NOMO-1 (cell line): ENCODE measurements around the gene FRMD4A.
A peak's percentile ranks its signal among the peaks of the same experiment; 100 is the strongest.

ENCODE experiments used
- DNase-seq, 2 experiments: peaks; one replicate each; lab custom pipeline; 2025; ENCODE audit not compliant: unreplicated experiment in 2 of 2; lab: John Stamatoyannopoulos, UW

FRMD4A gene

GRCh38 chr10:14195433-14195832, 135.3 kb downstream of the FRMD4A start:
- DNase-seq = no peak

DNA sequence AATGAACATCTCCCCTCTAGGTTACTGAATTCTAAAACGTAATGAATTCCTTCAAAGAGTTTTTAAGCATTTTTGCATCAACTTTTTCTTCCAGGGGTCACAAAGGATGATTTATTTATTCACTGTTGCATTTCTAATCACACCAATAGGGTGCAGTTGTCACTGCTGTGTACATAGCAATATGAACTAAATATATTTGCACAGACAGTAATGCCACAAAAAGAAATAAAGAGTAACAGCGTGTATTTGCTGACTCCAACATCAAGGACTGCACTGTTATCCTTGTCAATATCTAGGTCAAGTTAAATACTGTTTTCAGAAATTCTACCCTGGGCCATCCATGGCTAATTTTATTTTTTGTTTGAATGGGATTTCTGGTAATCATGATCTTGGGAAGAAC, 138.0 kb downstream of the FRMD4A start:
- no peak for DNase-seq

GRCh38 chr10:14191871-14192270, 138.9 kb downstream of the FRMD4A start:
- DNase-seq = peak in 1 of 2 experiments; percentile 1

DNA sequence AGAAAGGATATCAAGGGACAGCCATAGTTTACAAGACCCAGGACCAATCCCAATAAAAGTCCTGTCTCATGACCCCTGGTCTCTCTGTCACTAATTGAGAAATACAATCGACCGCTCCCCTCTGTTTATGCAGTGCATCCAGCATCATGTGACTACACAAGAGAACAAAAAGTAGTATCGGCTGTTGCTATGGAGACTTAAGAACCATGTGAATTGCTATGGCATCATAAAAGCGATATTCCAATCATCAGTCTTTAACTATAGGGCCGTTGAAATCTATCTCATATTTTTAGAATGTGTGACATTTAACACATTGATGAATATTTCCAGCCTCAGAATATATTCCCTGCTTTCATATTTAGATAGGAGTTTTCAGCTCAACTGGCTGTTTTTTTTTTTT, 139.3 kb downstream of the FRMD4A start:
- DNase-seq = no peak

DNA sequence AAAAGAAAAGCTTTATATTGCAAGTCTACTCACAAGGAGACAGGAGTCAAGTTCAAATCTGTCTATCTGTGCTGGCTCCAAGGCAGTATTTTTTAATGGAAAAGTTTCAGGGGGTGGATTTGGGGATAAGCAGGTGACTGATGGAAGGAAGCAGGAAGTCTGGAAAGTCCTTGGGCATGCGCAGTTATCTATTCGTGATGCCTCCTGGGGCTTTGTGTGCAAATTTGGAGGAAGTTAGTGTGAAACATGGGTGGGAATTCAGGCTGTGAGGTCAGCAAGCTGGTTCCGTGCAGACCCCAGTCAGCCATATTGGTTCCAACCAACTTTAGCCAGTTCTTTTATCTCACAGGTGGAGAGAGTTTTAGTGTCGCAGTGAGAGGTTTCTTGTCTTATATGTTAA, 140.0 kb downstream of the FRMD4A start:
- DNase-seq = no peak

DNA sequence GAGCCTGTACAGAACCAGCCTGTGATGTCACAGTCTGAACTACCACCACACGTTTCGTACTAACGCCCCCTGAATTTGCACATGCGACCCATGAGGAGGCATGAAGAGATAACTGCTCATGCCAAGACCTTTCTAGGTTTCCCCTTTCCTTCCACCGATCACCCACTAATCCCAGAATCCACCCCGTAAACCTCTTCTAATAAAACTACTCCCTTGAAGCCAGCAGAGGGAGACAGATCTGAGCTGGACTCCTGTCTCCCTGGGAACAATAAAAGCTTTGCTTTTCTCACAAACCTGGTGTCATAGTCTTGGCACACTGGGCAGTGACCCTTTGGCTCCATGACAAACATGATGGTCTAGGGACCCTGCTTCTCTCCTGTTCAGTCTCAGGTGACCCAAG, 144.5 kb downstream of the FRMD4A start:
- peak in 1 of 2 experiments; percentile 14 for DNase-seq

GRCh38 chr10:14185316-14186045, 145.2 kb downstream of the FRMD4A start:
- peak; percentile 74 to 95 for DNase-seq

DNA sequence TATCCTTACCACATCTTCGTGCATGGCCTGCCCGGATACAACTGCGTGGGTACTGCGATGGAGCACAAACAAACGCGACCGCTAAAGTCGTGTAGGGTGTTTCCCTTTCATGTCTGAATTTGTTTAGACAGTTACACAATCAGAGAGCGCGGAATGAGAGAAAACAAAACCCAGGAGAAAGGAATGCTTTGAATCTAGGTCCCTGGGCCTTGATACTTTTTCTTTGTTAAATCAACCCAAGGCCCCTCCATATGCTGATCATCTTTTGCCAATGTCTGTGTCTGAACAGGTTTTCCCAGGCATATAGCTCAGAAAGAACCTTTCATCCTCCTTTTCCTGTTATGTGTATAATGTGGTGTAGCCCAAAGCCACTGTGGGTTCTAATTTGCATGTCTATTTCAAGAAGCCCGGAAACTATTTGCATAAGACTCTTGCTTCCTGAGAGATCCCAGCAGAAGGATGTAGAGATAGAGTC, 145.8 kb downstream of the FRMD4A start:
- peak; percentile 51 to 85 for DNase-seq

DNA sequence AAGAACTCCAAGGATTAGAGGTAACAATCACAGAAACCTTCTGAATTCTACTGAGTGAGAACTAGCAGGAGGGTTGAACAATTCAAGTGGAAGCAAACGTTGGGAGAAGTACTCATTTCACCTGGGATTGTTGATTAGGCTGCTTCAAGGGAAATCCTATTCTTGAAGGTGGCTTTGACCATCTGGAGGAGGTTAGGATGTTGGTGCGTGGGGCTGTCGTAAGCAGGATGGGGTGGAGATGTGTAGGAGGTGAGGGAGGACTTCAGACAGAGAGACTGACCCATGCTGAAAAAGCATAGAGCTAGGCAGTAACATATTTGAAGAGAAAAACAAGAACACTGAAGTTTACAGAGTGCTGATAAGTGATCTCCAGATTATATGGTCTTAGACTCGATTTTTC, 147.9 kb downstream of the FRMD4A start:
- no peak for DNase-seq

DNA sequence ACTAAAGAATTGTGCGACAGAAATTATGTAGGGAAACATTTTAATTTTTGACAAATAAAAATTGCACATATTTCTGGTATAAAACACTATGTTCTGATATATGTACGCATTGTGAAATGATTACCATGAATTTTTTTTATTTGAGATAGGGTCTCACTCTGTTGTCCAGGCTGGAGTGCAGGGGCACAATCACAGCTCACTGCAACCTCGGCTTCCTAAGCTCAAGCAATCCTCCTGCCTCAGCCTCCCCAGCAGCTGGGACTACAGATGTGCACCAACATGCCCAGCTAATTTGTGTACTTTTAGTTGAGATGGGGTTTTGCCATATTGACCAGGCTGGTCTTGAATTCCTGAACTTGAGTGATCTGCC, 149.2 kb downstream of the FRMD4A start:
- DNase-seq = no peak

GRCh38 chr10:14180911-14181566, 149.7 kb downstream of the FRMD4A start:
- no peak for DNase-seq

GRCh38 chr10:14179251-14179650, 151.5 kb downstream of the FRMD4A start:
- DNase-seq = peak; percentile 36 to 56

DNA sequence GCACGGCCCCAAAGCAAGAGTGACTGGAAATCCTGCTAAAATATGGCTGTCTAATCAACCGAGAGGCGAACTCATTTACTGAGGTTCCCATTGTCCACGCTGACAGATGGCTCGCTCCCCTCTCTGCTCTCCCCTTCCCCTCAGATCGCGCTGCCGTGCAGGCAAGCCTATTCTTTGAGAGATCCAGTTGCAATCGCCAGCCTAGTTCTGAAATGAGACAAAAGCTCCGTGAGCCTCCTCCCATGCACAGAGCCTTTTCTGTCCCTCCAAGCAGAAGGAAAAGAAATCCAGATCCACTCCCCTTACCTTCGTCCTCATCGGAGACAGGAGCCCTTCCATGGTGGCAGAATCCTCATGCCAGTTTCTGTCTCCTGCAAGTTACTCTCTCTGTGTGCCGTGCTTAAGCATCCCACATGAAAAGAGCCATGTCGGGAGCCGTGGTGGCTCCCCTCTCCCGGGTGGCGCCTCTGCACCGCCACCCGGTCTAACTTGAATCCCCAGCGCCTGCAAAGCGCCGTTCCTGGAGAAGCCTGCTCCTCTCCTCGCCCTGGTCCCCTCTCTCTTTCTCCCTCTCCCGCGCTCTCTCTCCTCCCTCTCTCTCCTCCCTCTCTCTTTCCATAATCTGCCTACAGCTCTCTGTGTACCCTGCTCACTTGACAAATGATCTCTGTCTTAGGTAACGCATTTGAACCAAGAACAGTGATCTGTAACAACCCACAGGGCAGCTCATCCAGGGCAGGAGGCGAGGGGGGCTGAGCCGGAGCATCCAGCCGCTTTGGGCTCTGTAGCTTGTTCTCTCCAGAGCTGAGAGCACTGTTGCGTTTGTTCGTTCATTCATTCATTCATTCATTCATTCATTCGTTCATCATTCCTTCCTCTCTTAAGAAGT, 156.8 kb downstream of the FRMD4A start:
- DNase-seq = no peak

GRCh38 chr10:14173391-14173705, 157.4 kb downstream of the FRMD4A start:
- DNase-seq = peak in 1 of 2 experiments; percentile 15

GRCh38 chr10:14172336-14172950, 158.3 kb downstream of the FRMD4A start:
- no peak for DNase-seq

DNA sequence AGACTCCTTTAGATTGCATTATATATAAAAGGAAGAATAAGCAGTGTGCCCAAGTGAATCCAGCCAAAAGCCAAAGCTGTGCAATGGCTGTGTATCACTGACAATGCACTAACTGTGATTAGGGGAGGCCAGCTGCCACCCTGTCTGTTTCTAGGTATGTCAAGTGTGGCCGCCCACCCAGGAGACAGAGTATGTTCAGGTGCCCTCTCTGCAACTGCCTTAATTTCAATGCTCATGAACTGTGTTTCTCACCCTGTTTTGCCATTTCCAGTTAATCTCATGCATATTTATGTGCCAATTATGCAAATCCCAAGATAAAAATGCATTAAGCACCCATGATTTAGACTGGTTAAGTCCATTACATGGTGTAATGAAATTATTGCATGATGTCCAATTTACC, 159.4 kb downstream of the FRMD4A start:
- no peak for DNase-seq

DNA sequence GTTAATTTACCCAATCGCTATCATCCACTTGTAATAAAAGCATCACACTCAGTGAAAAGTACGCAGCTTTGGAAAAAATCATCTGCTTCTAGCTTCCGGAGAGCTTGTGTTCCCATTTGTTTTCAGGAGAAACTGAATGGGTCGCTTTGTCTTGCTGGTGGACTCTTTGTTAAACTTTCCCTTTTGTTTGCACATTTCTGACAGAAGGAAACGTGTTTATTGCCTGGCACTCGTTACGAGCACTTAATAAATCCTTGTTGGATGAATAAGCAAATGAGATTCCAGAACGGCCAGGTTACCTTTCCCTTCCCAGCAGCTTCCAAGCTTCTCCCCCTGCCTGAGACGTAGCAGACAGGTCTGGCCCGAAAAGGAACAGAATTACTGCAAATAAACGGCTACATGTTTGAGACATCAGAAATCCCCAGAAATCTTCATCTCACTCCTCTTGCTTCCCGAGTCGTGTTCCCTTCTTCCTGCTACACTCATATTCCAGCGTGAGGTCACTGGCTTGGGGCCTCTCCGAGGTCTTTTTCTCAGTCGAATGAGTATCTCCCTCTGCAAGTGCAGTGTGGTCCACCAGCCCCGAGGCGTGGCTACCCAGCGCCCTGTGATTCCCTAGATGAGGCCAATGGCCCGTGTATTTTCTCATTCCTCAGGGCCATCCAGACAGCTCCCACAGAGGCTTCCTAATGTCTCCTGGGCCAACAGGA, 167.2 kb downstream of the FRMD4A start:
- DNase-seq = no peak

DNA sequence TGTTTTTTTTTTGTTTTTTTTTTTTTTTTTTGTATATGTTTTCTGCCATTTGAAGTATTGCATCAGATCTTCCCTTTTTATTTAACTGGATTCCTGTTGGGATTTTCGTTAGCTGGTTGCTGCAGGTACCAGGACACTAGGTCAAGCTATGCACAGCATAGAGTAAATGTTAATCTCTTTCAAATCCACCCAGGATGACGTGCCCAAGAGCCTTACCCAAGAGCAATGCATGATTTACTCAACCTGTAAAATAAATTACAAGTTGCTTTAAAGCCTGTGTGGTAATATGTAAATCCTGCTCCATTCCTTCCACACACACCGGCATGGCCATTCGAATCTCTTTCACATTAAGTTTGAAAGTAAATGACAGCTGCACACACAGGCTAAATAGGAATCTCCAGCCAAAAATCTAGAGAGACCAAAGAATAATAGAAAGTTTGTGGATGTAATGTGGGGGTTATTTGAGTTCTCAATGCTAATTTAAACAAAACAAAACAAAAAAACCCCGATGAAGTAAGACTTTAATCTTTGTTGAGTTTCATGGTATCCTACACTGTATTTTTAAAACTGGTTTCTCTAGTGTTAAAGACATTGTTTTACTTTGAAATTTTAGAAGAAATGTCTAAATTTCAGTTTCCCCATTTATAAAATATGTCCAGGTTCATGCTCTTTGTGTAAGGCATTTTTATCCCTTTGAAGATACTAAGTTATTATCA, 167.9 kb downstream of the FRMD4A start:
- DNase-seq = no peak

GRCh38 chr10:14162061-14162460, 168.7 kb downstream of the FRMD4A start:
- DNase-seq = no peak

GRCh38 chr10:14160299-14160698, 170.4 kb downstream of the FRMD4A start:
- no peak for DNase-seq
